ENCODE measurements around the gene PGD.

DNA sequence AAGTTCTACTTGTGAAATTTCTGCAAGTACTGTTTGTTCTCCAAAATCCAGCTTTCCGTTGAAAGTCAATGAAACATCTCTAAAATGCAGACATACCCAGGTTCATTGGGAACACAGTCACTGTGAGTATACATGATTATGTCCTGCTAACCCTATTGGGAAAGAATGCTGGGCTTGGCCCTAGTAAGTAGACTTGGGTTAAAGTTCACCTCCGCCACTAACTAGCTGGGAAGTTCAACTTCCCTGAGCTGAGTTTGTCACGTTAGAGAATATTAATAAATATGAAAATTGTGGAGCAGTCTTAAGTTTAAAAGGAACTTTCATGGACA, 10.5 kb upstream of the PGD start:
- TF ChIP-seq, protein P1, sequence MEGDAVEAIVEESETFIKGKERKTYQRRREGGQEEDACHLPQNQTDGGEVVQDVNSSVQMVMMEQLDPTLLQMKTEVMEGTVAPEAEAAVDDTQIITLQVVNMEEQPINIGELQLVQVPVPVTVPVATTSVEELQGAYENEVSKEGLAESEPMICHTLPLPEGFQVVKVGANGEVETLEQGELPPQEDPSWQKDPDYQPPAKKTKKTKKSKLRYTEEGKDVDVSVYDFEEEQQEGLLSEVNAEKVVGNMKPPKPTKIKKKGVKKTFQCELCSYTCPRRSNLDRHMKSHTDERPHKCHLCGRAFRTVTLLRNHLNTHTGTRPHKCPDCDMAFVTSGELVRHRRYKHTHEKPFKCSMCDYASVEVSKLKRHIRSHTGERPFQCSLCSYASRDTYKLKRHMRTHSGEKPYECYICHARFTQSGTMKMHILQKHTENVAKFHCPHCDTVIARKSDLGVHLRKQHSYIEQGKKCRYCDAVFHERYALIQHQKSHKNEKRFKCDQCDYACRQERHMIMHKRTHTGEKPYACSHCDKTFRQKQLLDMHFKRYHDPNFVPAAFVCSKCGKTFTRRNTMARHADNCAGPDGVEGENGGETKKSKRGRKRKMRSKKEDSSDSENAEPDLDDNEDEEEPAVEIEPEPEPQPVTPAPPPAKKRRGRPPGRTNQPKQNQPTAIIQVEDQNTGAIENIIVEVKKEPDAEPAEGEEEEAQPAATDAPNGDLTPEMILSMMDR (IDR thresholded peaks at IDR 0.05 in 8 of 11, conservative IDR thresholded peaks at IDR 0.05 in 3 of 11), result no peak
- no peak for TF ChIP-seq POLR2AphosphoS5 (IDR thresholded peaks at IDR 0.05)
